Measurements from ENCODE around the gene MYOF.

DNA sequence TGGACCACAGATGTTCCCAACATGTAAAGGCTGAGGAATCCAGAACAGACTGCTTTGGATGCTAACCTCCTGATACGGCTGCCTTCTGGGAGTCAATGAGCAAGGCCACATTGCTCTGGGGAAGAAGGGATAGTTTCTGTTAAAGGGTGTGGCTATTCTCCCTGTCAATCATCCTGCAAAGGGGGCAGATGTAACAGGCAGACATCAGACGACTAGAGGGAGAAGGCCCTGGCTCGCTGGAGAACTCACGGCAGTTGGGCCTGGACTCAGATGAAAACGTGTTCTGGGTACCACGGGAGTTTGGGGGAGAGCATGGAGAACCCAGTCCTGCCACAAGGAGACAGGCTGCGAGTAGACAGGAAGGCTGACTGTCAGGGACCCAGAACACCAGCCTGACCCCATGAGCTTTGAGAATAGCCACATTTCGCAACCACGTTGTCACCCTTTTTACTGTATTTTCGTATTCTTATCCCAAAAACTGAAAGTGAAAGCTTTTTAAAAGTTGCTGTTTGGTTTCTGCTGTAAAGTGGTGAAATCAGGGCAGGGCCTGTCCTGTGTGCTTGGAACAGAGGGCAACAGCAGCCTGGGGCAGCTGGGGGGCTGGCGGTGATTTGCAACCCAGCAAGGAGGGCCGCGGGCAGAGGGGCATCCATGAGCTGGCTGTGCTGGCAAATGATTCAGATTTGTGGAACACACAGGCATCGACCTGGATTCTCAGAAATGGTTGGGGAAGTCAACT lies 95.3 kb downstream of the MYOF start:
- TF ChIP-seq, protein P1, sequence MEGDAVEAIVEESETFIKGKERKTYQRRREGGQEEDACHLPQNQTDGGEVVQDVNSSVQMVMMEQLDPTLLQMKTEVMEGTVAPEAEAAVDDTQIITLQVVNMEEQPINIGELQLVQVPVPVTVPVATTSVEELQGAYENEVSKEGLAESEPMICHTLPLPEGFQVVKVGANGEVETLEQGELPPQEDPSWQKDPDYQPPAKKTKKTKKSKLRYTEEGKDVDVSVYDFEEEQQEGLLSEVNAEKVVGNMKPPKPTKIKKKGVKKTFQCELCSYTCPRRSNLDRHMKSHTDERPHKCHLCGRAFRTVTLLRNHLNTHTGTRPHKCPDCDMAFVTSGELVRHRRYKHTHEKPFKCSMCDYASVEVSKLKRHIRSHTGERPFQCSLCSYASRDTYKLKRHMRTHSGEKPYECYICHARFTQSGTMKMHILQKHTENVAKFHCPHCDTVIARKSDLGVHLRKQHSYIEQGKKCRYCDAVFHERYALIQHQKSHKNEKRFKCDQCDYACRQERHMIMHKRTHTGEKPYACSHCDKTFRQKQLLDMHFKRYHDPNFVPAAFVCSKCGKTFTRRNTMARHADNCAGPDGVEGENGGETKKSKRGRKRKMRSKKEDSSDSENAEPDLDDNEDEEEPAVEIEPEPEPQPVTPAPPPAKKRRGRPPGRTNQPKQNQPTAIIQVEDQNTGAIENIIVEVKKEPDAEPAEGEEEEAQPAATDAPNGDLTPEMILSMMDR (IDR thresholded peaks at IDR 0.05): no peak
- no peak for TF ChIP-seq POLR2A (IDR thresholded peaks at IDR 0.05)
